ENCODE data around the gene PTGIS. TPM values are rescaled to one million over a fixed set of nuclear protein-coding genes. Genes with fewer than 3 reads are reported as not detected.

Gene PTGIS
- total RNA-seq, 1 donor from 2014 or later = 7.1 TPM

GRCh38 chr20:49595811-49596561 is 28.0 kb upstream of the PTGIS start:
- DNase-seq (ENCODE audit: low read depth) = peak; percentile 42

- no peak for DNase-seq (ENCODE audit: low read depth)
Measured at GRCh38 chr20:49595346-49595745, 27.4 kb upstream of the PTGIS start.

- no peak for DNase-seq (ENCODE audit: low read depth)
Measured at GRCh38 chr20:49594931-49595315, 27.0 kb upstream of the PTGIS start.

- no peak for DNase-seq (ENCODE audit: low read depth)
Measured at GRCh38 chr20:49594143-49594930, 26.4 kb upstream of the PTGIS start.

GRCh38 chr20:49593466-49594142 is 25.7 kb upstream of the PTGIS start:
- no peak for DNase-seq (ENCODE audit: low read depth)

- DNase-seq (ENCODE audit: low read depth) = no peak
Measured at GRCh38 chr20:49592120-49592519, 24.2 kb upstream of the PTGIS start.

GRCh38 chr20:49591217-49591865 is 23.4 kb upstream of the PTGIS start:
- DNase-seq (ENCODE audit: low read depth) = no peak

- DNase-seq (ENCODE audit: low read depth) = no peak
Measured at GRCh38 chr20:49590163-49591017, 22.5 kb upstream of the PTGIS start.

- no peak for DNase-seq (ENCODE audit: low read depth)
Measured at GRCh38 chr20:49589747-49590146, 21.8 kb upstream of the PTGIS start.

GRCh38 chr20:49587111-49587570 is 19.2 kb upstream of the PTGIS start:
- DNase-seq (ENCODE audit: low read depth) = no peak

GRCh38 chr20:49585585-49586245 is 17.8 kb upstream of the PTGIS start:
- DNase-seq (ENCODE audit: low read depth) = no peak

GRCh38 chr20:49584418-49585382 is 16.8 kb upstream of the PTGIS start:
- DNase-seq (ENCODE audit: low read depth) = no peak

GRCh38 chr20:49583669-49584417 is 15.9 kb upstream of the PTGIS start:
- peak; percentile 20 for DNase-seq (ENCODE audit: low read depth)

GRCh38 chr20:49583343-49583668 is 15.4 kb upstream of the PTGIS start:
- DNase-seq (ENCODE audit: low read depth) = no peak

GRCh38 chr20:49582413-49583334 is 14.7 kb upstream of the PTGIS start:
- DNase-seq (ENCODE audit: low read depth) = no peak

- no peak for DNase-seq (ENCODE audit: low read depth)
Measured at GRCh38 chr20:49581482-49581881, 13.5 kb upstream of the PTGIS start.

GRCh38 chr20:49580813-49581174 is 12.9 kb upstream of the PTGIS start:
- no peak for DNase-seq (ENCODE audit: low read depth)

All from renal cortical epithelial cell (primary cell).